ENCODE results near the gene BTBD16.

- TF ChIP-seq, protein P1, sequence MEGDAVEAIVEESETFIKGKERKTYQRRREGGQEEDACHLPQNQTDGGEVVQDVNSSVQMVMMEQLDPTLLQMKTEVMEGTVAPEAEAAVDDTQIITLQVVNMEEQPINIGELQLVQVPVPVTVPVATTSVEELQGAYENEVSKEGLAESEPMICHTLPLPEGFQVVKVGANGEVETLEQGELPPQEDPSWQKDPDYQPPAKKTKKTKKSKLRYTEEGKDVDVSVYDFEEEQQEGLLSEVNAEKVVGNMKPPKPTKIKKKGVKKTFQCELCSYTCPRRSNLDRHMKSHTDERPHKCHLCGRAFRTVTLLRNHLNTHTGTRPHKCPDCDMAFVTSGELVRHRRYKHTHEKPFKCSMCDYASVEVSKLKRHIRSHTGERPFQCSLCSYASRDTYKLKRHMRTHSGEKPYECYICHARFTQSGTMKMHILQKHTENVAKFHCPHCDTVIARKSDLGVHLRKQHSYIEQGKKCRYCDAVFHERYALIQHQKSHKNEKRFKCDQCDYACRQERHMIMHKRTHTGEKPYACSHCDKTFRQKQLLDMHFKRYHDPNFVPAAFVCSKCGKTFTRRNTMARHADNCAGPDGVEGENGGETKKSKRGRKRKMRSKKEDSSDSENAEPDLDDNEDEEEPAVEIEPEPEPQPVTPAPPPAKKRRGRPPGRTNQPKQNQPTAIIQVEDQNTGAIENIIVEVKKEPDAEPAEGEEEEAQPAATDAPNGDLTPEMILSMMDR (IDR thresholded peaks at IDR 0.05; ENCODE audit: poor library complexity), result no peak
- TF ChIP-seq EZH2 (IDR thresholded peaks at IDR 0.05; ENCODE audit: borderline replicate concordance), result no peak
These were observed 115.4 kb downstream of the BTBD16 start for GRCh38 chr10:122386514-122386913.
